Measurements from ENCODE around the gene TRPM3. TPM values are rescaled to one million over a fixed set of nuclear protein-coding genes. Genes with fewer than 3 reads are reported as not detected.

Gene TRPM3
- total RNA-seq, 1 experiment from 2014 or later = not detected

DNA sequence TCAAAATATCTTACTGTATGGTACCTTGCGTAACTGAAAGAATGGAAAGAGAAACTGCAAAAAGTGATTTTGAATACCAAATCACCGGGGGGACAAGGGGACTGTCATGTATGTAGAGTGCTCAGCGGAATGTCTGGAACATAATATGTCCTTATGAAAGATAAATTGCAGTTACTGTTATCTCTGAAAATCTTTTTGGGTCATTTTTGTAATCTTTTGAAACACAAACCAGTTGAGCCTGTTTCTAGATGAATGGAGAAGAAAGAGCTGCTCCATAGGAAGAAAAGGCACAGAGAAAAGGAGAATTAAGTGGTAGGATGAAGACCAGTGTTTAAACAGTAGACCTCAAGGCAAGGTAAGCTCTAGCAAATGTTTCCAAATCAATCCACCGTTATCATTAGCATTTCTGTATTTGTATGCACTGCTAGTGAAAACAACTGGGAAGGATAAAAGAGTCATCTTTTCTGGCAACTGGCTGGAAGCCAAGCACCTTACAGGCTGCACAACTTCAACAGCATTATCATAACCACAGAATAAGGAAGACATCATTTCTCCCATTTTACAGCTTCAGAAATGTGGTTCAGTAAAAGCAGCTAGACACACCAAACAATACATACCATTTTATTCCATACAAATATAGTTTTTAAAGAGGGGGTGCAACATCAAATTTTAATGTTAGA, 158.5 kb downstream of the TRPM3 start:
- no peak overlapping the region for H3K4me3 Mint-ChIP-seq (ENCODE audit: low read depth, unreplicated experiment)
- H3K27me3 Mint-ChIP-seq (ENCODE audit: unreplicated experiment) = no peaks in the 10 kb centered on the region
- peaks cover 12% of the 10 kb centered on the region for H3K4me1 Mint-ChIP-seq (ENCODE audit: low read depth, unreplicated experiment)
- CTCF ChIA-PET = no interaction called here
- no peaks in the 10 kb centered on the region for H3K9me3 Mint-ChIP-seq (ENCODE audit: low read depth, unreplicated experiment)
- DNase-seq = no peak
- TF ChIP-seq, protein P1, sequence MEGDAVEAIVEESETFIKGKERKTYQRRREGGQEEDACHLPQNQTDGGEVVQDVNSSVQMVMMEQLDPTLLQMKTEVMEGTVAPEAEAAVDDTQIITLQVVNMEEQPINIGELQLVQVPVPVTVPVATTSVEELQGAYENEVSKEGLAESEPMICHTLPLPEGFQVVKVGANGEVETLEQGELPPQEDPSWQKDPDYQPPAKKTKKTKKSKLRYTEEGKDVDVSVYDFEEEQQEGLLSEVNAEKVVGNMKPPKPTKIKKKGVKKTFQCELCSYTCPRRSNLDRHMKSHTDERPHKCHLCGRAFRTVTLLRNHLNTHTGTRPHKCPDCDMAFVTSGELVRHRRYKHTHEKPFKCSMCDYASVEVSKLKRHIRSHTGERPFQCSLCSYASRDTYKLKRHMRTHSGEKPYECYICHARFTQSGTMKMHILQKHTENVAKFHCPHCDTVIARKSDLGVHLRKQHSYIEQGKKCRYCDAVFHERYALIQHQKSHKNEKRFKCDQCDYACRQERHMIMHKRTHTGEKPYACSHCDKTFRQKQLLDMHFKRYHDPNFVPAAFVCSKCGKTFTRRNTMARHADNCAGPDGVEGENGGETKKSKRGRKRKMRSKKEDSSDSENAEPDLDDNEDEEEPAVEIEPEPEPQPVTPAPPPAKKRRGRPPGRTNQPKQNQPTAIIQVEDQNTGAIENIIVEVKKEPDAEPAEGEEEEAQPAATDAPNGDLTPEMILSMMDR (IDR thresholded peaks at IDR 0.05; ENCODE audit: unreplicated experiment) = no peak
- no TSS peak for BruUV-seq (replicated peaks)
- intact Hi-C loops (cut with micrococcal nuclease; ENCODE audit: unreplicated experiment) = no loop called here
- no peaks in the 10 kb centered on the region for H3K36me3 Mint-ChIP-seq (ENCODE audit: insufficient read depth, unreplicated experiment)
- H3K27ac Mint-ChIP-seq (ENCODE audit: unreplicated experiment) = no peak overlapping the region

DNA sequence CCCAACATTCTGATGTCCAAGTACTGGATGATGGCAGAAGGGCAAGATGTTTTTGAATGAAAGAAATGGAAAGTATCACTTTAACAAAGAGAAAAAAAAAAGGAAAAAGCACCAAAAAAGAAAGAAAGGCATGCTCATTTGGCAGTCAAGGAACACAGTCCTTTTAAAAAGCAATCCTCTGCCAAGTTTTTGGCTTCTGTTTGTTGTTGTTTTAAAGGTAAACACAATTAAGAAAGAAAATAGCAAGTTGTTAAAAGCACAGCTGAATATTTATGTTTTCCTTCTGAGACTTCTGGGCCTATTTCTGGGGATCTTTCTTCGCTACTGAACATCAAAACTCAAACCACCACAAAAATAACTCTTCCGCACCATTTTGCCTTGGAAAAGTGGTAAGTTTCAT, 162.1 kb downstream of the TRPM3 start:
- Mint-ChIP-seq H3K27me3 (ENCODE audit: unreplicated experiment) (no peaks in the 10 kb centered on the region), H3K9me3 (ENCODE audit: low read depth, unreplicated experiment) (no peaks in the 10 kb centered on the region), H3K27ac (ENCODE audit: unreplicated experiment) (no peak overlapping the region), H3K36me3 (ENCODE audit: insufficient read depth, unreplicated experiment) (no peaks in the 10 kb centered on the region), H3K4me3 (ENCODE audit: low read depth, unreplicated experiment) (no peak overlapping the region), H3K4me1 (ENCODE audit: low read depth, unreplicated experiment) (peaks cover 29% of the 10 kb centered on the region)
- intact Hi-C loops (cut with micrococcal nuclease; ENCODE audit: unreplicated experiment) = no loop called here
- no TSS peak for BruUV-seq (replicated peaks)
- DNase-seq = no peak
- CTCF ChIA-PET = no interaction called here
- TF ChIP-seq, protein P1 (IDR thresholded peaks at IDR 0.05; ENCODE audit: unreplicated experiment) = no peak

DNA sequence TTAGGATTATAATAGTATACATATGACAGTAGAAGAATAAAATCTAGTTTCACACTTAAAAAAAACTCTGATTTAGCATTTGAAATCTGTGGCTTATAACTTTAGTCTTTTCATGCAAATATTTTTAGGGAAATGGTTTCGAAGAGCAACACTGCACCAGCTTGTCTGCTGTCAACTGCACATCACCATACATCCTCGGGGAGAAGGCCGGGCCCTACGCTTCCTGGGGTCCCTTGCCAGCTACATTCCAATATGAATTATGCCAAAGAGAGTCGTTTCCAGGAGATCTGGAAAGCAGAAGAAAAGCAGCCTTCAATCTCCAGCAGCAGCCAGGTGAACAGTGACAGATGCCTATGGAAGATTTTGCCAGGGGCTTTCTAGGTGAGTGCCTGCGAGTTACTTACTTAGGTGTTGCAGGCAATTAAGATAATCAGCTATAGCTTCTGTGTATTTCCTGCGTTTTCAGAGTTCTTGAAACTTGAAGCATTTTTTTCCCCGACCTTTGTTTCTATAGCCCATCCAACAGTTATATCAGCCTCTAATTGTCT, 166.8 kb downstream of the TRPM3 start:
- BruUV-seq (replicated peaks) = no TSS peak

DNA sequence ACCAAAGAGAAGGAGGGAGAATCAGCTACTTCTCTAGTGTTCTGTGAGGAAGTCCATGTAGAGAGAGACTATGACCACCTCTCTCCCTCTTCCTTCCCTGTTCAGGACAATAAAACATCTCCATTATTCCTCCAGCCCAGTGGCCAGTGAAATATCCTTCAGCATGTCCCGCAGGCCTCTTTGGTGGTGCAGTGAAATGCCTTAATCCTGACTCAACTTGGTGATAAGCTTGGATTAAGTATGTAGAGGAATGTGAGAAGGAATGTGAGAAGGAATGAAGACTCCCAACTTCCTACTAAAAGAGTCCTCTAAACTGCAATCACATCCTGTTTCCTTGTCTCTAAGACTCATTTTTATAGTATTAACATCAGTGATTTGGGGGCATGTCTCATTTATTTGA, 167.3 kb downstream of the TRPM3 start:
- Mint-ChIP-seq H3K27ac (ENCODE audit: unreplicated experiment) (peak overlapping the region; percentile 76), H3K36me3 (ENCODE audit: insufficient read depth, unreplicated experiment) (no peaks in the 10 kb centered on the region), H3K4me3 (ENCODE audit: low read depth, unreplicated experiment) (no peak overlapping the region), H3K27me3 (ENCODE audit: unreplicated experiment) (no peaks in the 10 kb centered on the region), H3K4me1 (ENCODE audit: low read depth, unreplicated experiment) (peaks cover 40% of the 10 kb centered on the region), H3K9me3 (ENCODE audit: low read depth, unreplicated experiment) (no peaks in the 10 kb centered on the region)
- no TSS peak for BruUV-seq (replicated peaks)
- TF ChIP-seq, protein P1 (IDR thresholded peaks at IDR 0.05; ENCODE audit: unreplicated experiment) = no peak
- intact Hi-C loops (cut with micrococcal nuclease; ENCODE audit: unreplicated experiment) = no loop called here
- DNase-seq = peak; percentile 30
- CTCF ChIA-PET = no interaction called here

More for the DNA sequence above, 166.8 kb downstream of the TRPM3 start:
- no peaks in the 10 kb centered on the region for H3K36me3 Mint-ChIP-seq (ENCODE audit: insufficient read depth, unreplicated experiment)
- TF ChIP-seq, protein P1 (IDR thresholded peaks at IDR 0.05; ENCODE audit: unreplicated experiment) = no peak
- peak overlapping the region; percentile 76 for H3K27ac Mint-ChIP-seq (ENCODE audit: unreplicated experiment)
- H3K9me3 Mint-ChIP-seq (ENCODE audit: low read depth, unreplicated experiment) = no peaks in the 10 kb centered on the region
- CTCF ChIA-PET = interaction anchor here (0.7 kb wide), 1 partner anchor 460 kb away, joined by 7 read pairs; no protein-coding TSS in a partner anchor
- no peaks in the 10 kb centered on the region for H3K27me3 Mint-ChIP-seq (ENCODE audit: unreplicated experiment)
- intact Hi-C loops (cut with micrococcal nuclease; ENCODE audit: unreplicated experiment) = no loop called here
- DNase-seq = no peak
- H3K4me3 Mint-ChIP-seq (ENCODE audit: low read depth, unreplicated experiment) = no peak overlapping the region
- H3K4me1 Mint-ChIP-seq (ENCODE audit: low read depth, unreplicated experiment) = peaks cover 40% of the 10 kb centered on the region
